PC-9 (cell line): ENCODE measurements around the gene TLE4.

ENCODE experiments used
- EZH2 ChIP-seq: fragments of 200-600 bp; sonication (generic); IDR thresholded peaks from 2 replicates; pipeline ENCODE4 v1.8.0; 2017; ENCODE audit warnings: antibody characterized with exemption, low read depth
- TF ChIP-seq, protein P1 (sequence below): fragments of 200-600 bp; sonication (generic); conservative IDR thresholded peaks from 2 replicates; pipeline ENCODE4 v1.6.1; 2017; ENCODE audit warnings: mixed run types, antibody characterized with exemption, mild to moderate bottlenecking, moderate library complexity

DNA sequence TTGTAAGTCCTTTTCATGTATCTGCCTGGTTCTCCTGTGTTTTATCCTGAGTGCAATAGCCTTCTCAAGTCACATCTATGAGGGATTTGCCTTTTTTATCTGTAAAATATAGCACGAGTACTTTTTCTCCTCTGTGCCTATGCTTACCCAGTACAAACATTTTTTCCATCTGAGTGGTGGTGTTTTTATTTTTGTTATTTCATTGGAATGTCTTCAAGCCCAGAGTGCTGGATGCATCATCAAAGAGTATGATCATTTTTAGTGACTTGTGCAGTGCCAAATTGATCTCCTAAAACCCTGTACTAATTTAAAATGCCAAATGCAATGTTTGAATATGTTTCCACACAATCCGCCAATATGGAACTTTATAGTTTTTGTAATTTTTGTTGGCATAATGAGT, 86.1 kb downstream of the TLE4 start:
- TF ChIP-seq, protein P1, sequence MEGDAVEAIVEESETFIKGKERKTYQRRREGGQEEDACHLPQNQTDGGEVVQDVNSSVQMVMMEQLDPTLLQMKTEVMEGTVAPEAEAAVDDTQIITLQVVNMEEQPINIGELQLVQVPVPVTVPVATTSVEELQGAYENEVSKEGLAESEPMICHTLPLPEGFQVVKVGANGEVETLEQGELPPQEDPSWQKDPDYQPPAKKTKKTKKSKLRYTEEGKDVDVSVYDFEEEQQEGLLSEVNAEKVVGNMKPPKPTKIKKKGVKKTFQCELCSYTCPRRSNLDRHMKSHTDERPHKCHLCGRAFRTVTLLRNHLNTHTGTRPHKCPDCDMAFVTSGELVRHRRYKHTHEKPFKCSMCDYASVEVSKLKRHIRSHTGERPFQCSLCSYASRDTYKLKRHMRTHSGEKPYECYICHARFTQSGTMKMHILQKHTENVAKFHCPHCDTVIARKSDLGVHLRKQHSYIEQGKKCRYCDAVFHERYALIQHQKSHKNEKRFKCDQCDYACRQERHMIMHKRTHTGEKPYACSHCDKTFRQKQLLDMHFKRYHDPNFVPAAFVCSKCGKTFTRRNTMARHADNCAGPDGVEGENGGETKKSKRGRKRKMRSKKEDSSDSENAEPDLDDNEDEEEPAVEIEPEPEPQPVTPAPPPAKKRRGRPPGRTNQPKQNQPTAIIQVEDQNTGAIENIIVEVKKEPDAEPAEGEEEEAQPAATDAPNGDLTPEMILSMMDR, result no peak
- no peak for TF ChIP-seq EZH2
